Heart left ventricle (tissue), 16 donors: Measurements from ENCODE around the gene EXOC3L4. TPM values are rescaled to one million over a fixed set of nuclear protein-coding genes. Genes with fewer than 3 reads are reported as not detected.

Experiments
- ATAC-seq, 4 donors: fragments of 200-7000 bp; cut with Tn5 transposase; one replicate each; pipeline ENCODE4 v1.9.1; 2020 to 2022; ENCODE audit warnings: moderate library complexity in 4 of 4, mild to moderate bottlenecking in 3 of 4, moderate number of reproducible peaks in 1 of 4
- DNase-seq, 5 donors: peaks; one replicate each; pipeline ENCODE4 v3.0.0-alpha.2; 2020
- H3K27ac ChIP-seq, 12 donors: fragments of 200-600 bp; sonication (generic) in 4 of 12; one replicate each; pipeline versions ENCODE4 v1.5.0 to v1.8.0; 2016 to 2022; ENCODE audit warnings: mild to moderate bottlenecking in 2 of 12
- H3K27me3 ChIP-seq, 9 donors: fragments of 200-600 bp; sonication (generic) in 2 of 9; one replicate each; pipeline versions ENCODE4 v1.5.1 to v1.8.0; 2016 to 2022; ENCODE audit warnings: mild to moderate bottlenecking in 3 of 9
- H3K36me3 ChIP-seq, 9 donors: fragments of 200-600 bp; sonication (generic) in 2 of 9; one replicate each; pipeline versions ENCODE4 v1.5.0 to v1.8.0; 2018 to 2022; ENCODE audit warnings: mild to moderate bottlenecking in 2 of 9
- H3K4me1 ChIP-seq, 12 donors: fragments of 200-600 bp; sonication (generic) in 4 of 12; one replicate each; pipeline versions ENCODE4 v1.5.0 to v1.8.0; 2016 to 2022; ENCODE audit warnings: mild to moderate bottlenecking in 3 of 12
- H3K4me3 ChIP-seq, 12 donors: fragments of 200-600 bp; sonication (generic) in 4 of 12; one replicate each; pipeline versions ENCODE4 v1.5.0 to v1.8.0; 2017 to 2022; ENCODE audit warnings: mild to moderate bottlenecking in 9 of 12, moderate library complexity in 4 of 12
- H3K9me3 ChIP-seq, 12 donors: fragments of 200-600 bp; sonication (generic) in 4 of 12; one replicate each; pipeline versions ENCODE4 v1.5.0 to v1.8.0; 2016 to 2022; ENCODE audit warnings: mild to moderate bottlenecking in 1 of 12
- POLR2A ChIP-seq, 2 donors: fragments of 450-650 bp; IDR thresholded peaks; one replicate each; pipeline ENCODE4 v1.6.1; 2017; ENCODE audit warnings: antibody characterized with exemption in 2 of 2, mild to moderate bottlenecking in 2 of 2, moderate library complexity in 2 of 2
- WGBS, 4 donors: extraction: QIAGEN DNeasy Blood & Tissue Kit in 2 of 4; methylation state at CpG; one replicate each; pipeline versions ENCODE4 v1.1.5 to v1.1.7; 2013 to 2018; 5-methylcytosine and 5-hydroxymethylcytosine counted together
- intact Hi-C, 10 donors: fragments of 100-400 bp; cut with DNase I; formaldehyde crosslinking; loops; one replicate each; pipeline versions ENCODE4 v1.11.1 to v1.14.2; 2022
- polyA plus RNA-seq, 2 donors: library from polyadenylated mRNA; stranded (reverse); fragments of 200-250 nt; gene quantifications; one replicate each; pipeline ENCODE4 v1.2.3, GENCODE V29; 2013
- total RNA-seq, 9 donors: library from RNA; depleted of rRNA in 2 of 9; stranded (reverse); fragments of >200 nt in 2 of 9; fragmentation: NEBNext Ultra II Directional in 3 of 9; extraction: Animal tissue kit (Norgen Biotek cat#: 25700) in 3 of 9; gene quantifications; one replicate each; pipeline versions ENCODE4 v1.1.0 to v1.2.4, GENCODE V29; 2016 to 2023
- TF ChIP-seq, protein P1 (sequence below), 12 donors: fragments of 200-600 bp; sonication (generic) in 4 of 12; IDR thresholded peaks; one replicate each; pipeline versions ENCODE4 v1.5.0 to v1.8.0; 2018 to 2022; ENCODE audit warnings: antibody characterized with exemption in 12 of 12, mild to moderate bottlenecking in 5 of 12
- donor health status: ischemic (EF 13 %, LVEDD 7.1; RV severe dilation, severe dysfunction).
- donor health status: healthy with polysubstance abuse.
- donor health status: DM: no; HTN: yes; CAD: no.
- donor health status: DM: no; HTN: no; CAD: no.
- donor health status: ischemic (EF 25% LVEDD 6.9; RV normal size, moderate dysfunction).
- donor health status: ischemic (EF 25% LVEDD 5.7; RV mildly dilated, moderate dysfunction).
- donor health status: healthy.
- donor health status: DM: yes; HTN: yes; CAD: no.
- donor health status: ischemic (EF 35%, LVEDD 5.7; RV mildly dilated, moderate dysfunction).
- donor health status: nonischemic (EF 11% LVEDD 7.7; RV severe dilation, severe dysfunction).
- donor health status: DM: yes; HTN: yes; CAD: no.
- donor health status: PGD.
- donor health status: ischemic (EF 29% LVEDD 5.4; RV normal size, mild dysfunction).
- donor health status: nonischemic (EF 23%, LVEDD 6.1; RV moderate dilation, normal function).

The EXOC3L4 gene
- total and polyA plus RNA-seq, 11 donors, result 0.21 to 3.2 (median 0.47) TPM; not detected in 5

DNA sequence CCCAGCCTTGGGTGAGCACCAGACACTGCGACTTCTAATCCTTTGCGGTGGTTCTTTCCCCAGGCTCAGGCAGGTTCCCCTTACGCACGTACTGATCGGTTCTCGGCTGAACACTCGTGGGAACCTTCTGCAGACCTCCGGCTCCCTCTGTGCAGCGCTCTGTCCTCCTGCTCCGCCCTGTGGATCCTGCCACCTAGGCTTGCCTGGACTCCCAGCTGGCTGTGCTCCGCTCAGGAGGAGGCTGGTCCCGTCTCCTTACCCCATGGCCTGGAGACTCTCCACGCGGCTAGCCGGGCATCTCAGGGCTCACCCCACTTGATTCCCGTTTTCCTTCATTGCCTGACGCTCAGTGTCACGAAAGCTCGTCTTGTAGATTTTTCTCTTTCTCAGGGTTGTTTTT lies 63.4 kb downstream of the EXOC3L4 start:
- DNase-seq (no peak), ATAC-seq (no peak)
- Histone ChIP-seq H3K27me3 (no peaks in the 10 kb centered on the region), H3K27ac (no peak overlapping the region), H3K4me3 (no peak overlapping the region), H3K4me1 (peaks cover 0 to 12% (median 0%) of the 10 kb centered on the region in 12 donors), H3K36me3 (no peaks in the 10 kb centered on the region), H3K9me3 (no peaks in the 10 kb centered on the region)
- 91 to 93% (median 92%) methylated on average over 19 of the region's 19 CpGs for WGBS, 4 donors
- intact Hi-C loops, result no loop called here
- no peak for TF ChIP-seq POLR2A (IDR thresholded peaks at IDR 0.05)
- TF ChIP-seq, protein P1, sequence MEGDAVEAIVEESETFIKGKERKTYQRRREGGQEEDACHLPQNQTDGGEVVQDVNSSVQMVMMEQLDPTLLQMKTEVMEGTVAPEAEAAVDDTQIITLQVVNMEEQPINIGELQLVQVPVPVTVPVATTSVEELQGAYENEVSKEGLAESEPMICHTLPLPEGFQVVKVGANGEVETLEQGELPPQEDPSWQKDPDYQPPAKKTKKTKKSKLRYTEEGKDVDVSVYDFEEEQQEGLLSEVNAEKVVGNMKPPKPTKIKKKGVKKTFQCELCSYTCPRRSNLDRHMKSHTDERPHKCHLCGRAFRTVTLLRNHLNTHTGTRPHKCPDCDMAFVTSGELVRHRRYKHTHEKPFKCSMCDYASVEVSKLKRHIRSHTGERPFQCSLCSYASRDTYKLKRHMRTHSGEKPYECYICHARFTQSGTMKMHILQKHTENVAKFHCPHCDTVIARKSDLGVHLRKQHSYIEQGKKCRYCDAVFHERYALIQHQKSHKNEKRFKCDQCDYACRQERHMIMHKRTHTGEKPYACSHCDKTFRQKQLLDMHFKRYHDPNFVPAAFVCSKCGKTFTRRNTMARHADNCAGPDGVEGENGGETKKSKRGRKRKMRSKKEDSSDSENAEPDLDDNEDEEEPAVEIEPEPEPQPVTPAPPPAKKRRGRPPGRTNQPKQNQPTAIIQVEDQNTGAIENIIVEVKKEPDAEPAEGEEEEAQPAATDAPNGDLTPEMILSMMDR (IDR thresholded peaks at IDR 0.05), result no peak

DNA sequence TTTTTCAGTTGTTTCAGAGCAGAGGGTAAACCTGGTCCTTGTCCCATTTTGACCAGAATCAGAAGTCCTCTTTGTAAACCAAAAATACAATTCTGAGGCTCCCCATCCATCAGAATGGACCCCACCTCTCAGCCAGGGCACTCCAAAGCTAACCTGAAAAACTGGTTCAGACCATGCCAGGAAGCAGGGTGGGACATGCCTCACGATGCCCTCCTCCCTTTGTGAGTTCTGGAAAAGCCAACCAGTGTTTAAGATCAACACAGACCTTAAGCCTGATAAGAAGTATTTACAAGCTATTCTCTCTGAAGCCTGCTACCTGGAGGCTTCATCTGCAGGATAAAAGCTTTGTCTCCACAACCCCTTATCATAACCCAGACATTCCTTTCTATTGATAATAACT lies 64.2 kb downstream of the EXOC3L4 start:
- H3K27me3 ChIP-seq, result no peaks in the 10 kb centered on the region

More for the DNA sequence above, 64.2 kb downstream of the EXOC3L4 start:
- WGBS, 4 donors, result 29 to 63% (median 51%) methylated on average over 1 of the region's 1 CpG
- no peak overlapping the region for H3K27ac ChIP-seq
- TF ChIP-seq, protein P1 (IDR thresholded peaks at IDR 0.05), result no peak
- TF ChIP-seq POLR2A (IDR thresholded peaks at IDR 0.05), result no peak
- ATAC-seq (no peak), DNase-seq (no peak)
- intact Hi-C loops, result no loop called here
- H3K4me1 ChIP-seq, result peaks cover 0 to 12% (median 0%) of the 10 kb centered on the region in 12 donors
- H3K36me3 ChIP-seq, result no peaks in the 10 kb centered on the region
- H3K4me3 ChIP-seq, result no peak overlapping the region
- no peaks in the 10 kb centered on the region for H3K9me3 ChIP-seq

Other genes with a start within 250 kb of the EXOC3L4 start
- gene AMN, start 172.1 kb upstream of the EXOC3L4 start, total RNA-seq, result under 1 TPM in 1 of 9 donors, not detected in 8; 0.36 TPM
- gene AMN, start 172.1 kb upstream of the EXOC3L4 start, polyA plus RNA-seq, result under 1 TPM; 0.11 to 0.21 TPM
- gene CDC42BPB, start 37.2 kb upstream of the EXOC3L4 start, total RNA-seq, result 100 to 1,000 TPM in 1 of 9 donors, 10 to 100 TPM in 8; 58.9 to 124 (median 68.9) TPM
- 10 to 100 TPM; 31.1 to 72.4 TPM for gene CDC42BPB, start 37.2 kb upstream of the EXOC3L4 start, polyA plus RNA-seq
- gene LBHD2, start 10.5 kb upstream of the EXOC3L4 start, total RNA-seq, result not detected
- gene LBHD2, start 10.5 kb upstream of the EXOC3L4 start, polyA plus RNA-seq, result under 1 TPM in 1 of 2 donors, not detected in 1; 0.19 TPM
- 100 to 1,000 TPM in 2 of 9 donors, 10 to 100 TPM in 7; 22.0 to 253 (median 33.5) TPM for gene TNFAIP2, start 28.7 kb downstream of the EXOC3L4 start, total RNA-seq
- 10 to 100 TPM; 23.8 to 53.6 TPM for gene TNFAIP2, start 28.7 kb downstream of the EXOC3L4 start, polyA plus RNA-seq
- 100 to 1,000 TPM; 200 to 304 (median 255) TPM for gene EIF5, start 239.5 kb downstream of the EXOC3L4 start, total RNA-seq
- 100 to 1,000 TPM in 1 of 2 donors, 10 to 100 TPM in 1; 38.1 to 300 TPM for gene EIF5, start 239.5 kb downstream of the EXOC3L4 start, polyA plus RNA-seq